SHP77 treated with DMSO at 0.1 percent for 48 hours (cell line): ENCODE results near the gene FOXP1.

Experiments
- DNase-seq: peaks from one replicate; lab custom pipeline; 2025; lab: John Stamatoyannopoulos, UW

The FOXP1 gene

DNA sequence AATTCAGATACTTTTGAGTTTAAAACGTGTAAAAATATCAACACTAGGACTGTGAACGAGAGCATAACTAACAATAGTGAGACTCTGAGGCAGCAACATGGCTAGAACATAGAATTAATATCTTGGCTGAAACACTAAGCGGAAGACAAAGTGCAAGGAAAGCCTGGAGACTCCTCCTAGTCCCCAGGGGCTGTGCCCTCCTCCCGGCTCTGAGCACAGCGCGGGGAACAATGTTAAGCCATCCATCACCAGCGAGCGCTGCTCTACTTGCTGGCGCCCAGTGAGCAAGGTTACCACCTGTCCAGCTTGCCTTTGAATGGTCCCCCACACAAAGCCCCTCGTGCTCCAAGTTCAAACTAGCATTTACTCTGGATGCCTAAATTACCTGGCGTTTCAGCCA, 436.9 kb downstream of the FOXP1 start:
- DNase-seq, result no peak

DNA sequence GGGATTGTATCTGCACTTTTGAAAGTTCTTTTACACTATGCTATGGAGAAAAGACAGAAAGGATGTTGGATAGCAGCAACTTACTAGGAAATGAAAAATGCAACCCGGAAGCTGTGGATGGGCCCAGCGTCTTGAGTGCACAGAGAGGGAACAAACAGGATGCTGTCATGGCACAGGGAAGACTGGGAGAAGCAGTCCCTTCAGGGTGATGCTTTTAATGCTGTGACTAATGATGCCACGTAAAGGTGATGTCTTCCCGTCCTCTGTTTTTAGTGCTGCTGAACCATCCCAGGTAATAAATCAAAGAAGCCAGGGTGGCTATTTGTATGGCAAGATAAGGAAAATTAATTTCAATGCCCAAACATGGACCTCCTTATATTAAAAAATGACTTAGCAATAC, 437.6 kb downstream of the FOXP1 start:
- no peak for DNase-seq

GRCh38 chr3:71144525-71145253, 438.8 kb downstream of the FOXP1 start:
- no peak for DNase-seq

- DNase-seq, result no peak
Measured at GRCh38 chr3:71143493-71143892, 440.0 kb downstream of the FOXP1 start.

DNA sequence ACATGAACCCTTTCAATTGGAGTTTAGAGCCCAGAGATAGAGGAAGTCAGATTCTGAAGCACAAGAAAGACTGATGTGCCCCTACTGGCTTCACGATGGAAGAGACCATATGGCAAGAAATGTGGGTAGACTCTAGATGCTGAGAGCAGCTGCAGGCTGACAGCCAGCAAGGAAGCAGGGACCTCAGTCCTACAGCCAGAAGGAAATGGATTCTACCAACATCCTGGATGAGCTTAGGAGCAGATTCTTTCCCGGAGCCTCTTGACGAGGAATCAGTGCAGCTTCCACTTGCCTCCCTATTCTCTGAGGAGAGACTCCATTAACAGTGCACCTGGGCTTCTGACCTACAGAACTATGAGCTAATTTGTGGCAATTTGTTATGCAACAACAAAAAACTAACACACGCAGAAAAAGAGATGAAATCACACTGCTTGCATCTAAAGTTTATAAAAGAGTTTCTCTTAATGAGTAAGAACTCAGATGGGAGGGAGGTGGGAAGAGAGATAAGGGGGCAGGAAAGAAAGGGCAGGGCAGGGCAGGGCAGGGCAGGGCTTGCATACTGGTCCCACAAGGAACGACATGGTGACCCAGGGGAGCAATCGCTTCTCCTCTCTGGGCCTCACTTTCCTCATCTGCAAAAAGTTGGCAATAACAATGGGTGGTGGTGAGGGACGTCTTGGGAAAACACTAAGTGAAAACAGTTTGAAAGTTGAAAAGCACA, 440.9 kb downstream of the FOXP1 start:
- DNase-seq, result peak; percentile 57

- DNase-seq, result no peak
Measured at GRCh38 chr3:71140477-71140876, 443.1 kb downstream of the FOXP1 start.

GRCh38 chr3:71139496-71139895, 444.0 kb downstream of the FOXP1 start:
- DNase-seq, result no peak

- no peak for DNase-seq
Measured at GRCh38 chr3:71138410-71138809, 445.1 kb downstream of the FOXP1 start.

DNA sequence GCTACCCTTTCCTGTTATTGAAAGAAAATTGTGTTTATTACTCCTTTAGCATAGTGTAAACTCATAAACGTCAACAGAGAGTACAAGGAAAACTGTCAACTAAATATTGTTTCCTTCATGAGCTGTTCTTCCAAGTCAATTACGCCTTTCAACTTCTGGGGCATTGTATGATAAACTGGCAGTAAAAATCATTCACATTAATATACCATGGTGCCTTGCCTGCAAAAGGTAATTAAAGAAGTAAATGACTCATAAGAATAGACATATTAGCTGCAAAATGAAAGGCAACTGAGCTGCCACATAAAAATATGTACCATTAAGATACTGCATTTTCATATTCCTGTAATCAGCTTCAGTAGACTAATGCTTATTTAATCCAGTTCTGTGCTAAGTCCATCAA, 447.3 kb downstream of the FOXP1 start:
- no peak for DNase-seq

DNA sequence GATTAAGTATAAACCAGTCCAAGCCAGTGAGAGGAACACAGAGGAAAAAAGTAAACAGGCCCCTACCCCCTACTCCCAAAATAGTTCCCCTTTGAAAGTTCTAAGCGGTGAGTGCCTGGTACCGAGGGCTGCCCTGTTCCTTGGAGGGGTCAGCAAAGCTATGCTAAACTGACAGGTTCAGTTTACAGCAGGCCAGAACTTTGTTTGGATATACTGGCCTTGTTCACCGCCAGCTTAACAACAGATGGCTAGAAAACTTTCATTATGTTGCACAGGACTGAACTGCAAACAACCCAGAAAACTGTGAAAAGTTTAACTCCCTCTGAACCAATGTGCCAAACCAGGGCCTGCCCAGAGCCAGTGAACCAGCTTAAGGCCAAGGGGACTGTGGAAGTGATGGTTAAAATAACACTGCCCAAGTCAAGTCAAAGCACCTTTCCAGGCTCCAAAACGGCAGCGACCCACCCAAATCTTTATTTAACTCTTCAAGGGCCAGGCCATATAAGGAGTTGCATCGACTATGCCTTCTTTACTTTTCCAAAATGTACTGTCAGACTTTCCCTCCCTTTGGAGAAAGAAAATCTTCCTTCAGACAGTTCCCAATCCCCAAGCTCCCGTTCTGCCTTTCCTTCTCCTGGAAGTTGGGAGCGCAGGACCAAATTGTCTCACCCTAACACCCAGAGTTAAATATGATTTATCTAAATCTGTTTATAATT, 448.0 kb downstream of the FOXP1 start:
- DNase-seq, result no peak

DNA sequence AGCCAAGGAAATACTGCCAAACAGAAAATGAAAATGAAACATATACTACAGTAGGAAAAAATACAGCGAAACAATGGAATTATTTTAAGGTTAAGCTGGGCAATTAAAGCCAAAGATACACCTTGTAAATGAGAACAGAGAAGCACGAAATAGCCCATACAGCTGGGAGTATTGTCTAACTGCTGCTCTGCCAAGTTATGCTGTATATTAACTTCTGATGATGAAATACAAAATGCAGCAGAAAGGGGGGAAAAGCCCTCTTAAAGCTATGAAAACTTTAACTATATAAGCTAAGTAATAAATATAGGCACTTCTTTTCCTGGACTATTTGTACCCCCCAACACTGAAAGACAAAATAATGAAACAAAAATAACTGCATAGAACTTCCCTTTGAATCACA, 449.0 kb downstream of the FOXP1 start:
- DNase-seq, result no peak

GRCh38 chr3:71133865-71134264, 449.7 kb downstream of the FOXP1 start:
- no peak for DNase-seq

DNA sequence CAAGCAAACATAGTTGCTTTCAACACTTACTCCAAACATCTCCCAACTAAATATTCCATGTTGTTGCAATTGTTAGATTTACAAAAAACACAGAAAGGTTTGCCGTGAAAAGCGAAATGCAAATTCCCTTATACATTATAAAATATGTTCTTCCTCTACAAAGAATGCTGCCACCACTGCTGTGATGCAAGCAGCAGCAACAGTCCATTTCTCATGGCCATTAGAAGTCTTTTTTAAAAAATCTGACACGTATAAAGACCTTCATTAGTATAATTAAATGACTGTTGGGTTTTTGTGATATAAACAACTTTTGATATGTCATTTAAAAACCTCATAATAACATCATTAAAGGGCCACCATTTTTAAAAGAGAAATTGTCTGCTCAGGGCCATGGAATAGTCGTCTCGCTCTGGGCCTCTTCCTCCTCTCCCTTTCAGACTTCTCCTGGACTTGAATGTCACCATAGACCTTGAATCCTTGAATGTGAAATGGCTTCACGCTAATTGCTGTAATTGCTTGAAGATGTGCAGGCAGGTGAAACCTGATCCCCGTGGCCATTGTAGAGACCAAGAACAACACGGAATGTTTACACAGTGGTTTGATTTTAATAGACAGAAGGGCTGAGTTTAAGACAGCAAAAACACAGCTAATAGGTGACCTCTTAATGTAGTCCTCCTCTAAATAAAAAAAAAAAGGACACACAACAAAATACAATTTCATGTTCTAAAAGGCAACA, 450.4 kb downstream of the FOXP1 start:
- no peak for DNase-seq

GRCh38 chr3:71131375-71132314, 451.9 kb downstream of the FOXP1 start:
- peak; percentile 63 for DNase-seq

- DNase-seq, result peak; percentile 76
Measured at GRCh38 chr3:71130471-71131374, 452.8 kb downstream of the FOXP1 start.

DNA sequence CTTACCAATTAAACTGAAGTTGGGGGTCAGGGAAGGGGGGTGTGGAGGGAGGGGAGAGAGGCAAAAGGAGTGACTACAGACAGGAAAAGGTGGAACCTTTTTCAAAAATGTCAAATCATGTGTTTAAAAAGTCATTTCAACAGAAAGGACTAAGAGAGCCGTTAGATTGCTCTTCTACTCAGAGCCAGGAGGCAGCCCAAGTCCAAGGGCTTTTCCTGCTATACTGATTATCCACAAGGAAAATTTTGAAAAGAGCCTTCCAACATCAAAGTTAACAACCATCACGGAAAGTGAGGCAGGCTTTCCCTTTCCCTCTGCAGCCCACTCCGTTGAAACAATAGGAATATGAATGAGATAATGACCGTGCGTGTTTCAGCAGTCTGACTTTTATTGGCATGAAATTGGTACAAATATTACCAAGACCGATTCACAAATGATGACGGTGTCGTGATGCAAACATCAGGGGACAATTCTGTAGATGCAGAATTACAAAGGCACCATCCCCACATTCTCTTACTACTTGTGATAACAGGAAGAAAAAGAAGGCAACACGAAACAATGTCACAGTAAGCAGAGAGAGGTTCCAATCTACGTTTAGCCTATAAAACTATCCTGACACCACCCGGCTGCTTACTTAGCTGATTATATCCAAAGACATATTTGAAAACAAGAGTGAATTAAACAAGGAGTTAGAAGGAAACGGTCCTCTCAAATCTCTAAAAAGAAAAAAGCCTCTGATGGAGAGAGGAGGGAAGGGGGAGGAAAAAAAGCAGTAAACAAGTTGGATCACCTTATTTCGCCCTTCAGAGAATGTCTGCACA, 453.7 kb downstream of the FOXP1 start:
- peak; percentile 59 for DNase-seq

- no peak for DNase-seq
Measured at GRCh38 chr3:71128961-71129360, 454.6 kb downstream of the FOXP1 start.

GRCh38 chr3:71127844-71128243, 455.7 kb downstream of the FOXP1 start:
- DNase-seq, result no peak
